Measurements from ENCODE around the gene PRRT1B.

GRCh38 chr9:131545003-131545785 lies at the start of gene PRRT1B:
- TF ChIP-seq EP300 (IDR thresholded peaks at IDR 0.05), result no peak
- no peak for TF ChIP-seq CTCF (IDR thresholded peaks at IDR 0.05)
- TF ChIP-seq POLR2A (IDR thresholded peaks at IDR 0.05), result no peak
